Right ventricle myocardium inferior (tissue), 1 donor: ENCODE results near the gene CHMP2A. TPM values are rescaled to one million over a fixed set of nuclear protein-coding genes. Genes with fewer than 3 reads are reported as not detected.

Experiments
- ATAC-seq: fragments of 200-7000 bp; cut with Tn5 transposase; one replicate; pipeline ENCODE4 v1.9.1; 2020; ENCODE audit warnings: mild to moderate bottlenecking, moderate library complexity
- DNase-seq: peaks from one replicate; pipeline ENCODE4 v3.0.0; 2021; ENCODE audit errors: missing footprints
- intact Hi-C: fragments of 100-400 bp; cut with DNase I; formaldehyde crosslinking; loops from one replicate; pipeline ENCODE4 v1.11.0; 2022
- total RNA-seq: library from RNA; stranded (reverse); fragmentation: NEBNext Ultra II Directional; extraction: Animal tissue kit (Norgen Biotek cat#: 25700); gene quantifications from one replicate; pipeline ENCODE4 v1.2.1, GENCODE V29; 2021
- donor health status: DM: no; HTN: yes; CAD: no; lungs with severe emphysema.

The CHMP2A gene
- total RNA-seq, 1 donor from 2014 or later: 123 TPM

- intact Hi-C loops: loop anchor here (2.0 kb wide), 1 partner anchor 13 kb away; the partner anchor contains the start of gene UBE2M
- ATAC-seq (no peak), DNase-seq (no peak)
Measured at GRCh38 chr19:58572026-58572817, 17.3 kb upstream of the CHMP2A start.

GRCh38 chr19:58571575-58571947 lies 16.7 kb upstream of the CHMP2A start:
- DNase-seq (peak; percentile 2), ATAC-seq (no peak)
- intact Hi-C loops: no loop called here

- intact Hi-C loops: no loop called here
- DNase-seq (peak; percentile 64), ATAC-seq (no peak)
Measured at GRCh38 chr19:58570770-58571574, 16.1 kb upstream of the CHMP2A start.

DNA sequence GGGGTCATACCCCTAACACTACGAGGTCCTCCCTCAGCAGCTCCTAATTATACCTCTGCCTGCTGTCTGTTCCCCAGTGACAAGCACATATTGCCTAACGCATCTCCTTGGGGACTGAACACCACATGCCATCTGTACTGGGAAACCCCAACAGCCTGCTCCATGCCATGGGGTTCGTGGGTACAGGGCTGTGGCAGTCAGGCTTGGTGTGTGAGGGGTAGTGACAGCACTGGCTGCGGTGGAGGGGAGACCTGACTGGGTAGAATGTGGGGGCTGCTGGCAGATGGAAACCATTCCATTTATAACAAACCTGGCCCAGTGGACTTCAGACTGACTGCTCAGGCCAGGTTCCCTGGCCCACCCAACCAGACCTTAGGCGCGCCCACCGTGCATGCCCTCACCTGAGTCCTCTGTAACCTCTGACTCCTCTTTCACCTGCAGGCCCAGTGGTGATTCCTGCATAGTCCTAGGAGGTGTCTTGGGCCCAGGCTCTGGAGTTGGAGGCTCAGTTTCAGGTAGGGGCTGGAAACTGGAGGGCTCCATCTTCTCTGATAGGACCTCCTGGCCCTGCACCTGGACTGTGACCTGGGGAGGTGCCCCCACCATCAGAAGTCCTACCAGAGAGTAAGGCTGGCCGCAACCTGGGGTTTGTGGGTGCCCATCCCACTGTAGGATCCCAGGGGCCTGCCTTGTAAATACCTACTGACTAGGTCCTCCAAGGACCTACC lies 15.2 kb upstream of the CHMP2A start:
- ATAC-seq (no peak), DNase-seq (peak; percentile 50)
- intact Hi-C loops: no loop called here

GRCh38 chr19:58569191-58569942 lies 14.5 kb upstream of the CHMP2A start:
- DNase-seq: peak; percentile 50
- ATAC-seq: no peak
- intact Hi-C loops: no loop called here

GRCh38 chr19:58568453-58569130 lies 13.7 kb upstream of the CHMP2A start:
- DNase-seq (peak; percentile 45), ATAC-seq (no peak)
- intact Hi-C loops: no loop called here

GRCh38 chr19:58566989-58567388 lies 12.1 kb upstream of the CHMP2A start:
- DNase-seq (no peak), ATAC-seq (no peak)
- intact Hi-C loops: no loop called here

GRCh38 chr19:58563823-58564222 lies 8.9 kb upstream of the CHMP2A start:
- ATAC-seq (no peak), DNase-seq (no peak)

GRCh38 chr19:58563034-58563573 lies 8.2 kb upstream of the CHMP2A start:
- no peak for DNase-seq
- no peak for ATAC-seq
- intact Hi-C loops: no loop called here

More at GRCh38 chr19:58563823-58564222, 8.9 kb upstream of the CHMP2A start:
- intact Hi-C loops: no loop called here

DNA sequence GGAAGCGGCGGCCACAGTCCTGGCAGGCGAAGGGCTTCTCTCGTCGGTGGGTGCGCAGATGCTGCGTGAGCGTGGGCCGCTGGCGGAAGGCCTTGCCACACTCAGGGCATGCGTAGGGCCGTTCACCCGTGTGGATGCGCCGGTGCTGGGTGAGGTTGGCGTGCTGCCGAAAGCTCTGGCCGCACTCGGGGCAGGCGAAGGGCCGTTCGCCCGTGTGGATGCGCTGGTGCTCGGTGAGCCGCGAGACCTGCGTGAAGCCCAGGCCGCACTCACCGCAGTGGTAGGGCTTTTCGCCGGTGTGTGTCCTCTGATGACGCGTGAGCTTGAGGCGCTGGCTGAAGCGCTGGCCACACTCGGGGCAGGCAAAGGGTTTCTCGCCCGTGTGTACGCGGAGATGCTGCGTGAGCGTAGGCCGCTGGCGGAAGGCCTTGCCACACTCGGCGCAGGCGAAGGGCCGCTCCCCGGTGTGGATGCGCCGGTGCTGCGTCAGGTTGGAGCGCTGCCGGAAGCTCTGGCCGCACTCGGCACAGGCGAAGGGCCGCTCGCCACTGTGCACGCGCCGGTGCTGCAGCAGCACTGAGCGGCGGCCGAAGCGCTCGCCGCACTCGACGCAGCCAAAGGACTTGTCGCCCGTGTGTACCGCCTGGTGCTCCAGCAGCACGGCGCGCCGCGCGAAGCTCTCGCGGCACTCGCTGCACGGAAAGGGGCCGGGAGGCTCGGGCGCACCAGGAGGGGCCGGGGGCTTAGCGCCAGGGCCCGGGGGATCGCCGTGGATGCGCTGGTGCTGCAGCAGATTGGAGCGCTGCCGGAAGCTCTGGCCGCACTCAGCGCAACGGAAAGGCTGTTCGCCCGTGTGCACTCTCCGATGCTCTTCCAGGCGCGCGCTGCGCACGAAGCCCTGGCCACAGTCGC lies 7.5 kb upstream of the CHMP2A start:
- DNase-seq (no peak), ATAC-seq (no peak)
- intact Hi-C loops: no loop called here

DNA sequence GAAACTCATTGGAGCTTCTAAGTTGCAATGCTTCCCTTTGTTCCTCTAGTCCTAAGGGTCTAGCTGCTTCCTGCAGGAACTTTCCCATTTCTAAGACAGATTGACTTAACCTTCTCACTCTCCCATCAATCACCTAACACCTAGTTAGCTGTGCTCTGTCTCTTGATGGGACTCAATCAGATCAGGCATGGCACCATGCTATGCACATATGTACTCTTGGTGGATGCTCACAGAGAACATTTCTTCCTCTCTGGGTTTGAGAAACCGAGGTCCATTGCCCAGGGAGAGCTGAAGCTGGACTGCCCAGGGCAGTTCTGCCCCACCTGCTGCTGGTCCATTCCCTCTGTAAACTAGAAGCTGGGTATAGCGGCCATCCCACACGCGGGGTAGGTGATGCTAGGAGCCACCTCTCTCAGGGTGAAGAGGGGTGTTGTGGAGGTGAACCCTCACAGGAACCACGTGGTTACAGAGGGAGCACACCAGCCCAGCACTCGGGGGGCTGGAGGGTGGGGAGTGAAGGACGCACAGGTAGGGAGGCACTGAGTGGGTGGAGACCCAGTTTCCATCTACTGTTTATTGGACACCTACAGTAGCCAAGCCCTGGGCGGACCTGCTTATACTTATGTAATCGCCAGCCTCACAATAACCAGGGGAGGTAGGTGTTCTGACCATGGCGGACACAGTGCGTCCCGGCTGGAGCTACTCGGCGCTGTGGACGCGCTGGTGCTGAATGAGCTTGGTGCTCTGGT lies 6.6 kb upstream of the CHMP2A start:
- DNase-seq (no peak), ATAC-seq (no peak)
- intact Hi-C loops: no loop called here

- ATAC-seq (no peak), DNase-seq (no peak)
- intact Hi-C loops: no loop called here
Measured at GRCh38 chr19:58560921-58561320, 6.0 kb upstream of the CHMP2A start.

DNA sequence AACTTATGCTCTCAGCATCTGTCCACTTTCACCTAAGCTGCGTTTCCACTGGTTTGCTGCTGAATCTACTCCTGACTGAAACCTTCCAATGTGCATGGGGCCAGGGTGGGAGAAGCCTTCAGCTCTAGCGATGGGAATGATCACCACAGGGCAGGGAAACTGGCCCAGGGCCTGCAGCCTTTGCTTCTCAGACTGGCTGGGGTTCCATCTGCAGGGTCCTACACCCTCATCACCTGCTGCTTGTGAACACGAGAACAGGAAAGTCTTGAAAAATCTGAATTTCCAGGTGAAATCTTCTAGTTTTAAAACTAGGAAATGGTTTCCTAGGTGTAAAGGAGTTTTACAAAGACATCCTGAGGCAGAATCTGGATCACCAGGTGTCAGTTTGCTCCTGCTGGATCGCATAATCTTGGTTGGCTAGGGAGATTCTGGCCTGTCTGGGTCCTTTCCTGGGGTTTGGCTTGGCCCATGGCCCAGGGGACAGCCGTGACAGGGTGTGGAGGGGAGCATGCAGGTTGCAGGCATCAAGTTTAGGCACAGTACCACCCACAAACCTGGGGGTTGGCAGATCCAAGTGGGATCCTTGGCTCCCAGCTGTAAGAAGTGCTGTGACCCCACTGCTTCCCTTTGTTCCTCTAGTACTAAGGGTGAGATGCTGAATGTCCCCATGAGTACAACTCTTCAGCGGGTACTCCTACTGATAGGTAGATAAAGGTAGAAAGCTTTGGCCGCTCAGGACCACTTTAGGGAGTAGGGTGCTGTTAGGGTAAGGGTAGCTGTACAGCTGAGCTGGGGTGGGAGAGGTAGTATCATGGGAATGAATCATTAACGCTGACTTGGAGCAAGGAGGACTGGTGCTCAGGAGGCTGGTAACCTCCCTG lies 5.3 kb upstream of the CHMP2A start:
- no peak for ATAC-seq
- DNase-seq: no peak
- intact Hi-C loops: no loop called here

DNA sequence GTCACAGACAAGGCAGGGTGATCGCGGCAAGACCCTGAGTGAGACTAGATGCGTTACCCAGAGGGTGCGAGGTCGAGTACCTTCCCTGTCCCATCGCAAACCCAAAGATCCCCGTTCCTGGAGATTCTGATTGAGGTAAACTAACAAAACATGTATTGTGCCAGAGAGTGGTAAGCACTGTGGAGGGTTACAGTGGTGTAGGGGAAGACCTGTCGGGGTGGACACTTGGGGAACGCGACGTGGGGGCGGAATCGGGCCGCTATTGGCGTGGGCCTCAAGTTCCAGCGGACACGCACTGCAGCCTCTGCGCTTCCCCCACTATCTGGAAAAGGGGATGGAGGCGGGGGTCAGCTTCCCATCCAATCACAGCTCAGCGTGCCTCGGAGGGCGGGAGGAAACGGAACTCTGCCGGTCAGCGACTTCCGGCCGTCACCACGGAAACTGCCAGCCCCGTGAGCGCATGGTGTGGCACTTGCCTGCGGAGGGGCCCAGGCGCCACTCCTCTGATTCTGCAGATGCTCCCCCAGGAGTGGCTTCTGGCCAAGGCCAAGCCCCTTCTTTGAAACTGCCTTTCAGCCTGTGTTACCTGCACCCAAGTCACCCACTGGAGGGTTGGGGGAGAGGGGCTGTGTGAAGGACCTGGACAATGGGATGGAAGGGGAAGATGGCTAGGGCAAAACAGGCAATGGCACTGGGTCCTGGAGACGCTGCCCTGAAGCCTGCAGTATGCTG lies 4.5 kb upstream of the CHMP2A start:
- DNase-seq (peak; percentile 94), ATAC-seq (peak; percentile 68)
- intact Hi-C loops: loop anchor here (2.0 kb wide), 1 partner anchor 13 kb away; the partner anchor contains the start of gene MZF1
